GM23248 (cell line): ENCODE results near the gene EPS8. TPM values are rescaled to one million over a fixed set of nuclear protein-coding genes. Genes with fewer than 3 reads are reported as not detected.

ENCODE experiments used
- DNase-seq: peaks from one replicate; pipeline ENCODE4 v3.0.0-alpha.2; 2015
- H2AFZ ChIP-seq: fragments of 200-600 bp; sonication (generic); 2 replicates; pipeline ENCODE4 v1.6.1; 2016; ENCODE audit warnings: antibody characterized with exemption
- H3F3A ChIP-seq: fragments of 200-600 bp; sonication (generic); 2 replicates; pipeline ENCODE4 v1.6.1; 2016; ENCODE audit warnings: mild to moderate bottlenecking, antibody characterized with exemption, mixed run types; ENCODE audit not compliant: insufficient read depth
- H3K27ac ChIP-seq: fragments of 200-600 bp; sonication (generic); 2 replicates; pipeline ENCODE4 v1.5.1; 2016; ENCODE audit warnings: mild to moderate bottlenecking
- H3K27me3 ChIP-seq: fragments of 200-600 bp; sonication (generic); replicated peaks from 2 replicates; pipeline ENCODE4 v1.6.1; 2016; ENCODE audit warnings: mild to moderate bottlenecking; ENCODE audit not compliant: insufficient read depth
- H3K36me3 ChIP-seq: fragments of 200-600 bp; sonication (generic); 2 replicates; pipeline ENCODE4 v1.6.1; 2016; ENCODE audit warnings: low read depth, mild to moderate bottlenecking
- H3K4me1 ChIP-seq: fragments of 200-600 bp; sonication (generic); 2 replicates; pipeline ENCODE4 v1.6.1; 2016; ENCODE audit warnings: mild to moderate bottlenecking; ENCODE audit not compliant: insufficient read depth
- H3K4me2 ChIP-seq: fragments of 200-600 bp; sonication (generic); one replicate; pipeline ENCODE4 v1.6.1; 2016; ENCODE audit warnings: mild to moderate bottlenecking; ENCODE audit not compliant: unreplicated experiment
- H3K4me3 ChIP-seq: fragments of 200-600 bp; sonication (generic); 2 replicates; pipeline ENCODE4 v1.5.1; 2016; ENCODE audit warnings: mild to moderate bottlenecking
- H3K79me2 ChIP-seq: fragments of 200-600 bp; sonication (generic); 2 replicates; pipeline ENCODE4 v1.6.1; 2016; ENCODE audit warnings: mild to moderate bottlenecking; ENCODE audit not compliant: insufficient read depth
- H3K9ac ChIP-seq: fragments of 200-600 bp; sonication (generic); 2 replicates; pipeline ENCODE4 v1.6.1; 2016; ENCODE audit warnings: mild to moderate bottlenecking
- H3K9me2 ChIP-seq: fragments of 200-600 bp; sonication (generic); 2 replicates; pipeline ENCODE4 v1.6.1; 2016; ENCODE audit warnings: mixed run types, mild to moderate bottlenecking, moderate library complexity; ENCODE audit not compliant: insufficient read depth
- H3K9me3 ChIP-seq: fragments of 200-600 bp; sonication (generic); one replicate; pipeline ENCODE4 v1.6.1; 2017; ENCODE audit warnings: low read depth
- H4K20me1 ChIP-seq: fragments of 200-600 bp; sonication (generic); 2 replicates; pipeline ENCODE4 v1.6.0; 2016; ENCODE audit not compliant: insufficient read depth
- EZH2 ChIP-seq: fragments of 200-600 bp; sonication (generic); IDR thresholded peaks from 2 replicates; pipeline ENCODE4 v1.6.1; 2018; ENCODE audit warnings: antibody characterized with exemption, mild to moderate bottlenecking; ENCODE audit not compliant: insufficient read depth, poor library complexity, severe bottlenecking
- EZH2phosphoT487 ChIP-seq: fragments of 200-600 bp; sonication (generic); IDR thresholded peaks from 2 replicates; pipeline ENCODE4 v1.6.1; 2018; ENCODE audit warnings: antibody characterized with exemption, moderate library complexity, mild to moderate bottlenecking, low read depth; ENCODE audit not compliant: insufficient read depth
- WGBS, 2 experiments: methylation state at CpG; one replicate each; pipeline ENCODE4 v1.1.6; 2015 to 2017; ENCODE audit warnings: low lambda C conversion rate in 2 of 2, low coverage in 1 of 2; ENCODE audit errors: missing lambda C conversion rate in 2 of 2; 5-methylcytosine and 5-hydroxymethylcytosine counted together
- in situ Hi-C: fragments of 300-500 bp; cut with MboI; formaldehyde crosslinking; loops from 2 replicates; pipeline ENCODE4 v1.15.0; 2020
- polyA plus RNA-seq: library from polyadenylated mRNA; unstranded; fragments of >200 nt; fragmentation: Nextera tagmentation; extraction: Ambion mirVana; gene quantifications from 2 replicates; pipeline ENCODE4 v1.2.1, GENCODE V29; 2016
- total RNA-seq: library from RNA; depleted of rRNA; stranded (reverse); fragments of >200 nt; shearing (Covaris generic); gene quantifications from 2 replicates; pipeline ENCODE4 v1.2.3, GENCODE V29; 2014

The EPS8 gene
- total and polyA plus RNA-seq, 2 experiments from 2014 or later, result 103 to 107 TPM

DNA sequence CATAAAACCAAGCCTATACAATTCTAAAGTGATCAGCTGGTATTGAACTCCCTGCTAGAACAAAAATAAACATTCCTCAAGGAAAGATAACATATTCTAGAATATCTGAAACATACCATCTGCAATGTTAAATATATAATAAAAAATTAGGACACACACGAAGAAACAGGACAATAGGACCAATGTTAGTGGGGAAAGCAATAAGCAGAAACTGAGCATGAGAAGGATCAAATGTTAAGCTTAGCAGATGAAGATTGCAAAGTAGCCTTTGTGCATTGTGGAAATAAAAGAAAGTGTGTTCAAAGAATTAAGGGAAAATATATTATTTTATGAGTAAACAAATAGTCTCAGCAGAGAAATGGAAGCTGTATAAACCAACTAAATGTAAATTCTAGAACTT, 180.8 kb downstream of the EPS8 start:
- H3K79me2 ChIP-seq, result no peaks in the 10 kb centered on the region
- no peaks in the 10 kb centered on the region for H4K20me1 ChIP-seq
- no peak overlapping the region for H3K4me3 ChIP-seq
- no peak overlapping the region for H3K4me2 ChIP-seq
- H3K9me3 ChIP-seq, result no peaks in the 10 kb centered on the region
- no peaks in the 10 kb centered on the region for H3K36me3 ChIP-seq
- no peaks in the 10 kb centered on the region for H3K9me2 ChIP-seq
- no peak overlapping the region for H2AFZ ChIP-seq
- H3K27ac ChIP-seq, result no peak overlapping the region
- no peak overlapping the region for H3K9ac ChIP-seq
- H3F3A ChIP-seq, result peaks cover 15% of the 10 kb centered on the region
- in situ Hi-C loops, result no loop called here
- no peak for DNase-seq
- TF ChIP-seq EZH2 (no peak), EZH2phosphoT487 (no peak)
- H3K4me1 ChIP-seq, result peaks cover 5% of the 10 kb centered on the region; the same call in 1 of the 2 replicates
- H3K27me3 ChIP-seq, result no peaks in the 10 kb centered on the region
- WGBS, 2 experiments, result 60 to 70% methylated on average over 1 of the region's 1 CpG

DNA sequence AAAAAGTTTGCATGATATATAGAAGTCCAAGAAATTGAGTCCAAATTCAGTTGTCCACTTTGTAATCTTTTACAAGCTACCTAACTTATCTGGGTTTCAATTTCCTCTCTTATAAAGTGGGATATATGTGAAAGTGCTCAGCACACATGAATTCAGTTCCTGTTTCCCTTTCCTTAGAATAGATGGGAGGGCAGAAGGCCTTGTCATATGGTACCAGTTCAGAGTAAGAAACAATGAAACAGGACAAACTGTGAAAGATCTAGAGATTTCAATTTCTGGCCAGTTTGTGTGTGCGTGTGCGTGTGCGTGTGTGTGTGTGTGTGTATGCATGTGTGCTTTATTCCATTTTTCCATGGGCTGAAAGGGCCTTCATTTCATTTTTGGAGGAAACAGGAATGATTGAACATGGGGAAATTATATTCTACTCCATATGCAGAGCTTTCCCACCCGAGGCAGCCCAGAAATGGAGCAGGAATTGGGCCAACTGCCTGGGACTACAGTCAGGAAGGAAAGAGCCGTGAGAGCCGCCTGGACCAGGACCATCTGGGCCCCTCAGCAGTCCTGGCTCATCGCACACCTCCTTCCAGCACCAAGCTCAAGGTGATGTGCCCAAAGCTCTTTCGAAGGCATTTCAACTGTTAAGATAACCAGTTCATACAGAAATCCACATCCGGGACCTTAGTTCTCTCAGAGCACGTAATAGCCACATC, 183.2 kb downstream of the EPS8 start:
- Histone ChIP-seq H3K9me2 (no peaks in the 10 kb centered on the region), H3K9me3 (no peaks in the 10 kb centered on the region), H2AFZ (no peak overlapping the region), H3F3A (peaks cover 26% of the 10 kb centered on the region), H3K4me1 (peaks cover 24% of the 10 kb centered on the region), H3K4me2 (no peak overlapping the region), H3K9ac (no peak overlapping the region), H3K27ac (no peak overlapping the region), H3K79me2 (no peaks in the 10 kb centered on the region), H4K20me1 (no peaks in the 10 kb centered on the region), H3K27me3 (no peaks in the 10 kb centered on the region), H3K4me3 (no peak overlapping the region), H3K36me3 (no peaks in the 10 kb centered on the region)
- DNase-seq, result no peak
- in situ Hi-C loops, result no loop called here
- TF ChIP-seq EZH2 (no peak), EZH2phosphoT487 (no peak)
- WGBS, 2 experiments, result 90 to 94% methylated on average over 10 of the region's 10 CpGs

DNA sequence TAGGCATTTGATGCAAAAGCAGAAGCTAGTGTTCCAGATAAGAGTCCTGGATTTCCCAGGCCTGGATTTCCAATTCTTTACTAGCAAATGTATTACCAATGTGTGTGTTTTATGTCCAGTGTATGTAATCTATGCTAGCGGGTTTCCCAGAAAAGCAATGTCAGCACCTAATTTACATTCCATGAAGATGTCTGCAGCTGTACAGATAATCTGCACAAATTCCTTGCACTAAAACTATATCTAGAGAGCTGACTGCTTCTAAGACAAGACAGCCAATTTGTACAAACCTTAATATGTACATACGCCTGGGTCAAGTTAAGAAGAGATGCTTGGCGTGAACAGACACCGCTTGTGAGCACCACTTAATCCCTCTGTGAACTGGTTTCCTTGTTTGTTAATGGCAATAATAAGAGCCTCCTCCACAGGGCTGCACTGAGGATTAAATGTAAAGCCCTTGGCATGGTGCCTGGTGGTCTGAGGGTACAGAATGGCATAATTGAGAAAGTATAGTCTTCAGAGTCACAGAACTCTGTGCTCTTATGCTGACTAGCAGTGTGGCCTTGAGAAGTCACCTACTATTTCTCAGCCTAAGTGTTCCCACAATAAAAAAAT, 185.6 kb downstream of the EPS8 start:
- WGBS, 2 experiments, result 97 to 98% methylated on average over 4 of the region's 4 CpGs
- in situ Hi-C loops, result no loop called here
- TF ChIP-seq EZH2, result no peak
- no peak for TF ChIP-seq EZH2phosphoT487

DNA sequence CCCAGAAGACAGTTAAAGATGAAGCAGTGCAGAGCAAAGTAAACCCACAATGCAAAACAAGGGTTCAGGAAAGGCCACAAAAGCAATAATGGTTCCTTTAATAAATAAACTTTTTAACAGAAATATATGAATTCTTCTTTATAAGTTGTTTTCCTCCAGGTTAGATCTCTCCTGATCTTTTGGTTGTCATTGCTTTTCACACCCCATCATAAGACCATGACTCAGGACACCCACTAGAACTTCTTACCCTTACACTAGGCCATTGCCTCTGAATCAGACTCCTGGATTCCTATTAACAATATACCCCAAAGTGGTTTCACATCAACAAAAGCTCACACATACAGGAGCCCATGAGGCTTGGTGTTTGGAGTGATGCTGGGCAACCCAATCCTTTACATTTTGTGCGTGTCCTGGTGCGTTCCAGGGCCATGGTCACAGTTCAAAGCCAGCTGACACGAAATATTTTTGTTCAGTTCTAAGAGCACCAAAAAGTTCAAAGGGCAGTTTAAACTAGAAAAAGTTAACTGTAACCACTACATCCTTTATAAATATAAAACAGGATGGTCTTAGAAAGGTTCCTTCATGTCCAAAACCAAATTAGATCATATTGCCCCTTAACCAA, 187.0 kb downstream of the EPS8 start:
- peaks cover 43% of the 10 kb centered on the region for H3K4me1 ChIP-seq
- peaks cover 42% of the 10 kb centered on the region for H3F3A ChIP-seq
- peak overlapping the region; percentile 65 for H3K27ac ChIP-seq
- no peaks in the 10 kb centered on the region for H3K9me3 ChIP-seq
- H3K79me2 ChIP-seq, result no peaks in the 10 kb centered on the region
- in situ Hi-C loops, result no loop called here
- DNase-seq, result peak; percentile 50
- no peaks in the 10 kb centered on the region for H4K20me1 ChIP-seq
- H3K9ac ChIP-seq, result peak overlapping the region; percentile 10; the same call in 1 of the 2 replicates
- 97 to 98% methylated on average over 3 of the region's 3 CpGs for WGBS, 2 experiments
- H3K4me2 ChIP-seq, result peak overlapping the region; percentile 32
- no peak for TF ChIP-seq EZH2
- no peak for TF ChIP-seq EZH2phosphoT487
- no peak overlapping the region for H2AFZ ChIP-seq
- H3K4me3 ChIP-seq, result no peak overlapping the region
- no peaks in the 10 kb centered on the region for H3K36me3 ChIP-seq
- H3K9me2 ChIP-seq, result no peaks in the 10 kb centered on the region
- H3K27me3 ChIP-seq, result no peaks in the 10 kb centered on the region

More for the DNA sequence above, 185.6 kb downstream of the EPS8 start:
- H3K4me3 ChIP-seq, result no peak overlapping the region
- no peak overlapping the region for H3K9ac ChIP-seq
- DNase-seq, result no peak
- no peaks in the 10 kb centered on the region for H3K27me3 ChIP-seq
- H3K79me2 ChIP-seq, result no peaks in the 10 kb centered on the region
- H2AFZ ChIP-seq, result no peak overlapping the region
- no peak overlapping the region for H3K4me2 ChIP-seq
- H3K27ac ChIP-seq, result no peak overlapping the region
- peaks cover 43% of the 10 kb centered on the region for H3K4me1 ChIP-seq
- H3F3A ChIP-seq, result peaks cover 42% of the 10 kb centered on the region
- H3K9me3 ChIP-seq, result no peaks in the 10 kb centered on the region
- H3K36me3 ChIP-seq, result no peaks in the 10 kb centered on the region
- H3K9me2 ChIP-seq, result no peaks in the 10 kb centered on the region
- no peaks in the 10 kb centered on the region for H4K20me1 ChIP-seq
